ENCODE data around the gene TMEM258.

TMEM258 gene

GRCh38 chr11:61774411-61774810, 18.0 kb downstream of the TMEM258 start:
- no peak for DNase-seq

GRCh38 chr11:61773809-61774208, 18.6 kb downstream of the TMEM258 start:
- DNase-seq, result no peak

- no peak for DNase-seq
These were observed 19.0 kb downstream of the TMEM258 start for GRCh38 chr11:61773356-61773755.

GRCh38 chr11:61771985-61772455, 20.4 kb downstream of the TMEM258 start:
- no peak for DNase-seq

GRCh38 chr11:61771195-61771894, 21.1 kb downstream of the TMEM258 start:
- no peak for DNase-seq

- no peak for DNase-seq
These were observed 22.3 kb downstream of the TMEM258 start for GRCh38 chr11:61769946-61770683.

- DNase-seq, result no peak
These were observed 23.1 kb downstream of the TMEM258 start for GRCh38 chr11:61769169-61769920.

GRCh38 chr11:61768376-61769076, 23.9 kb downstream of the TMEM258 start:
- DNase-seq, result no peak

GRCh38 chr11:61766353-61766841, 26.0 kb downstream of the TMEM258 start:
- no peak for DNase-seq

- no peak for DNase-seq
These were observed 26.7 kb downstream of the TMEM258 start for GRCh38 chr11:61765550-61766253.

- DNase-seq, result no peak
These were observed 27.7 kb downstream of the TMEM258 start for GRCh38 chr11:61764606-61765260.

GRCh38 chr11:61763930-61764605, 28.3 kb downstream of the TMEM258 start:
- no peak for DNase-seq

GRCh38 chr11:61762798-61763197, 29.6 kb downstream of the TMEM258 start:
- no peak for DNase-seq

- DNase-seq, result no peak
These were observed 30.2 kb downstream of the TMEM258 start for GRCh38 chr11:61762223-61762615.

- no peak for DNase-seq
These were observed 30.8 kb downstream of the TMEM258 start for GRCh38 chr11:61761440-61762222.

- DNase-seq, result no peak
These were observed 31.5 kb downstream of the TMEM258 start for GRCh38 chr11:61760946-61761345.

- no peak for DNase-seq
These were observed 35.1 kb downstream of the TMEM258 start for GRCh38 chr11:61757213-61757862.

GRCh38 chr11:61756452-61757212, 35.8 kb downstream of the TMEM258 start:
- no peak for DNase-seq

GRCh38 chr11:61756147-61756451, 36.3 kb downstream of the TMEM258 start:
- no peak for DNase-seq

All from NCI-H1105 treated with DMSO at 0.1 percent for 48 hours (cell line).